Measurements from ENCODE around the gene SLC35A2.
A peak's percentile ranks its signal among the peaks of the same experiment; 100 is the strongest.

Gene SLC35A2

DNA sequence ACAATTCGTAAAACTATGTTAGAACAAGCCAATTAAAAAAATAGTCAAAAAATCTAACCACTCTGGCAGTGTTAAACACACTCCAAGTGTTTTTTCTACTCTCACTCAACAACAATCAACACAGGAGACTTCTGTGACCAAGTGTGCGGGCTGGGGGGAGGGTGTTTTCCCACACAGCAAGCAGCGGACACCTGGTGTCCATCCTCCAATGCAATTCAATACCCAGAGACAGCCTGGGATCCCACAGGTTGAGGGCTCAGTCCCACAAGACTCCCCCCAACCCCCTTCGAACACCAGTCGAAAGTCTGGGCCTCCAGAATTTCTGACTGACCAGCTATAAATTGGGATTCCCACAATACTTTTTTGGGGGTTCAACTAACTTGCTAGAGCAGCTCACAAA lies 15.7 kb upstream of the SLC35A2 start:
- DNase-seq: no peak

- peak in 1 of 5 experiments; percentile 50 for DNase-seq
Measured at GRCh38 chrX:48924270-48924669, 12.8 kb upstream of the SLC35A2 start.

GRCh38 chrX:48923771-48924170 lies 12.3 kb upstream of the SLC35A2 start:
- no peak for DNase-seq

GRCh38 chrX:48920718-48921104 lies 9.3 kb upstream of the SLC35A2 start:
- no peak for DNase-seq

- DNase-seq: peak in 2 of 5 experiments; percentile 47 to 88
Measured at GRCh38 chrX:48919947-48920717, 8.7 kb upstream of the SLC35A2 start.

DNA sequence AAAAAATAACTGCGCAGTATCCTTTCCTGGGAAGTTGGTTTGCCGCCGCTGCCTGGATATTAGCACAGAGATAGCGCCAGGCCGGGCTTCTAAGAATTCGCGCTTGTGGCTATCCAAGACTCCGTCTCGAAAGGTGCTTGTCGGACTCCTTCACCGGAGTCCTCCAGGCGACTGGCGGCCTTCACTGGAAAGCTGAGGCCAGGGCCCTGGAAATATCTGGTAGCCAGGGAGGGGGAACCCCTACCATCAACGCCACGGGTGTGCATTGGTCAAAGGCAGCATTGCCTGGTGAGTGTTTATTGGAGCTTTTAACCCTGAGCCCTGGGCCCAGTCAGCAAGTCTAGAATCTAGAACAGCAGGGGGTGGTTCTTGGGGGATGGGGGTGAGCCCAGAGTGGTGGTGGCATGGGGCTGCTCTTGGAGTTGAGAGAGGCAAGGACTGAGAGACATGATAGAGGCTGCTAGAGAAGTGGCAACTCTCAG lies 8.0 kb upstream of the SLC35A2 start:
- peak in 2 of 5 experiments; percentile 26 to 68 for DNase-seq

DNA sequence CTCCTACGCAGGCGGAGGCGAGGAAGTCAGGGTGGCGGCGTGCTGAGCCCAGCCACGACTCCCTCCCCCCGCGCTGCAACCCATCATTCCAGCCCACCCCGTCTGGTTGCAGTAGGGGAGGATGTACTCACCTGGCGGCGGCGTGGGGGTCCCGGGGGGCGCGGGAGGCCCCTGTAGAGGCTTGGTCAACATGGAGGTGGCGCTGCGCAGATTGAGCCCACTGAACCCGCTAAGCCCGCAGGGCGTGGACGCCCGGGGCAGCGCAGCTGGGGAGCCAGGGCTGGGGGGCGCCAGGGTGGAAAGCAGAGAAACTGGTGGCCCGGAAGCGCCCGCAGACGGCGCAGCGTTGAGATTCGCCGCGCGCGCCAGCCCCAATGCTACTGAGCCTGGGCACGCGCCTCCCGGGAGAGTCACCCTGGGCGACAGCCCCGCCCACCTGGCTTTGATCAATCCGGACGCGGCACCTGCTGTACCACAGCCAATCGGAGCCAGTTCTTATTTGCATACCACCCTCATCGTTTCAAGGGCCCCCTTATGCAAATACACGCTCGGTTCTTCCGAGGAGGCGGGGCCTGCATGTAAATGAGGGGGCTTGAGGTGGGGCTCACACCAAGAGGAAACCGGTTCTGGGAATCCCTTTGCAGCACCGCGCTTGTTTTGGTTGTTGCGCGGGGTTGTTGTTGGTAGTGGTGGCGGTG lies 7.3 kb upstream of the SLC35A2 start, which contains the start of gene PIM2:
TSS of gene PIM2 (minus strand) at position 382 of the 698 bp plus-strand sequence. CDS start at position 192, 190 bp downstream.
- peak; percentile 71 to 98 (median 88) for DNase-seq

GRCh38 chrX:48918301-48918642 lies 6.8 kb upstream of the SLC35A2 start:
- DNase-seq: peak in 1 of 5 experiments; percentile 30

DNA sequence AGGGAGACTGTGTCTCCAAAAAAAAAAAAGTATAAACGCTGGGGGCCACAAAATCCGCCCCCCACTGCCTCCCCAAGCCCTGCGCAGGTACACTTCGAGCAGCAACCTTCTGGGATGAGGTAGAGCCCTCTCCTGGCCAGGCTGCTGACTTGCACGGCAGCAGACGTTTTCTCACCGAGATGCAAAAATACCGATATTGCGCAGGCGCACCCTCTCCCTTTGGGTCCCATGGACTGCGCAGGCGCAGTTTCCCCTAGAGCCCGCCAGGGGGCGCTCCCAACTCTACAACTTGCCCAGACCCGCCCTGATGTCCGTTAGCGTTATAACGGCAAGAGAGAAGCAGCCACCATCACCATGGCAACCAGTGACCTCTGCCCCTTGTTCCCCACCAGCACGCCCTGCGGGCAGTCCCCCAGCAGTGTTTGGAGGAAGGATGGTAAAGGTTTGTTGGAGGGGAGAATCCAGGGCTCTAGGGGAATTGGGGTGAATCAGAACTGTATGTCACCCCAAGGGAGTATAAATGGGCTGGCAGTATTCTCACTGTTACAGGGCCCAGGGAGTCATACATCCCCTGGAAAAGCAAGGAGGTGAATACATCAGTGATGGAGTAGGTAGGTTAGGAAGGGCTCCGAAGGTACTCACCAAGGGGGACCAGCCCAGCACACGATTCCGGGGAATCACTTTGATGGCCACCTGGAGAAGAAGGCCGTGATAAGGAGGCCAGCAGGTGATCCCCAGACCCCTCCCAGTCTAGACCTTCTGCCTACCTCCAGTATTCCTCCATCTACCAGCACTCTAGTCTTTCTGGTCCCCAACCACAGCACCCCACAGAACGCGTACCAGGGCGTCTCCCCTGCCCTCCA lies 5.9 kb upstream of the SLC35A2 start:
- DNase-seq: peak; percentile 52 to 91 (median 81)

- no peak for DNase-seq
Measured at GRCh38 chrX:48914593-48915493, 3.4 kb upstream of the SLC35A2 start.

GRCh38 chrX:48913605-48914366 lies 2.3 kb upstream of the SLC35A2 start:
- DNase-seq: no peak

DNA sequence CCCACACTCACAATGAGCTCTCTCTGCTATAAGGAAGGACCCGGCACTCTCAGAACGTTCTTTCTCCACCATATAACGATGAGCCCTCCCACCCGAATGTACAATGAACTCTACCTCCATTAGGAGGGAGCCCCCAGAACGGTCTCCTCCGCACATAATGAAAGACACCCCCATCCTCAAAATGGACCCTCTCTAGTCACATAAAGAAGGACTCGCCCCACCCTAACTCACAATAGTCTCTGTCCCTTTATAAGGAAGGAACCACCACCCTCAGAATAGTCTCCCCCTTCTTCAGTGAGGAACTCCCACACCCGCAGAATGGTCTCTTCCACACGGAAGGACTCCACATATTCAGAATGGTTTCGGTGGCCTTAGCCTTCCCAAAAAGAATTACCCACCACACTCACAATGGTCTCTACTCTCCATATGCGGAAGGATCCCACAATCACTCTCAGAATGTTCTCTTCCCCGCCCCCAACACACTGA lies 477 bp downstream of the SLC35A2 start:
- DNase-seq: no peak

DNA sequence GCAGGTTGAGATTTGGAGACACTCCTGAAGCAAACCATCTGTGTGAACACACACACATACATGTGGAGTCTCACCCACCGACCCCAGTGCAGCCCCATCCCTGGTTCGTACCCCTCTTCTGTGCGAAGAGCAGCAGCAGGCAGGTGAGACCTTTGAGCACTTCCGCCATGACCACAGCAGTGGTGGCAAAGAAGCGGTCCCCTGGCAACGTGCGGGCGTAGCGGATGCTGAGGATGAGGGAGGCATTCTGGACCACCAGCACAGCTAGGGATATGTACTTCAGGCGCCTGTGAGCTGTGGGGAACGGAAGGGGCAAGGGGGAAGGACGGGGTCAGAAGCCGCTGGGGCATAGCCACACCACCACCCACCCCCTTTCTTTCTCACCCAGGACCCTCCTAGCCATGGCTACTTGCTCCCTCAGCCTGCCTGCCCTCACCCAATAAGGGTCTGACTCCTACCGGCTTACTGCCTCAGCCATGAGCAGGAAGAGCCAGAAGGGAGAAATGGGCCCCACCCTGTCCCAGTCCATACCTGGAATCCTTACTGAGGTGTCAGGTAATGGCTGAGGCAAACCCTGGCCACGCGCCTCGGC lies 1.6 kb downstream of the SLC35A2 start:
- DNase-seq: no peak

DNA sequence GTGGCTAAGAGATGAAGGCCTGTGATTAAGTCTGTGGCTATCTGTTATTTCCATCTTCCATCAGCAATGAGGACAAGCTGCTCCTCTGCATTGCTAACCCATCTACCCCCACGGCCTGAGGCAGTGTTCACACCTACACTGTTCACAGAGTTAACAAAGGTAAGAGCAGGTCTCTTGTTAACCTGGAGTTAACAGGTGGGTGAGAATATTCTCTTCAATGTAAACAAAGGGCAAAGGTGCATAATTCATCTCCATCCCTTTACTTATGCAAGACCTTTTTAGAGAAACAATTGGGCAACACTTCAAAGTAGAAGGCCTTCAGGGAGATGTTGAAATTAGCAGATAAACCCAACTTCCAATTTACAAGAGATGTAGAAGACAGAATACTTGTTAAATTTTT lies 2.8 kb downstream of the SLC35A2 start:
- no peak for DNase-seq

GRCh38 chrX:48905090-48905790 lies 6.2 kb downstream of the SLC35A2 start:
- DNase-seq: no peak

GRCh38 chrX:48904626-48905025 lies 6.8 kb downstream of the SLC35A2 start:
- no peak for DNase-seq

DNA sequence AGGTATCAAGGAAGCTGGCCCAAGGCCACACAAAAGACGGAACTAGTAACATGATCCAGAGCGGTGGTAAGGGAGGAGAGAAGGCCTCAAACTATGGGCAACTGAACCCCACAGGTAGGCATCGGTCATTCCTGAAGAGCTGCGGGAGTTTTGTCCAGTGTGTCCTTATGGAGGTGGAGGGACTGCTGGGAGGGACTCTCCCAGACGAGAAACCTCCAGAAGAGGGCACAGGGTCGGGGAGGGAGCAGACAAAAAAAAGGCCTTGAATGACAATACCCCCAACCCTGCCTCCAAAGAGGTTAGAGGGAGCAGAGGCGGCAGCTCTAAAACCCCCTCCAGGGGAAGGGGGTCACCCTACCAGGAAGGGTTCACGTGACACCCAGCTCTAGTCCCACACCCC lies 7.3 kb downstream of the SLC35A2 start:
- DNase-seq: no peak

DNA sequence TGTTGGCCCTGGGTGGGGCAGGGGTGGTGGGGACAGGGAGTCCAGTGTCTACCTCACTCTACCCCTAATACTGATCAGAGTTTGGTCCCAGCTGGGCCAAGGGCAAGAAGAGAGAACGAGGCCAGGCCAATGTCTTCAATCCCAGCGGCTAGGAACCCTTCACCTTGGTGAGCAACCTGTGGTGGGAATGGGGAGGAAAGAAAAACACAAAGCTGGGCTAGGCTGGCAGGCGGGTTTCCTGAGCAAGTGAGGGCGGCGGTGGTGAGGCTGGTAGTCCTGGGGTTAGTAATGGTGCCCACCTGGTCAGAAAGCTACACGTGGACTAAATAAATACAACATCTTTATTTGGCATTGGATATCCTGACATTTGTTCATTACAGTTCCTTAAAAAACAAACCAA lies 8.2 kb downstream of the SLC35A2 start:
- no peak for DNase-seq

GRCh38 chrX:48902776-48903175 lies 8.7 kb downstream of the SLC35A2 start:
- no peak for DNase-seq

GRCh38 chrX:48902135-48902534 lies 9.3 kb downstream of the SLC35A2 start:
- DNase-seq: no peak

Data from T-helper 2 cell (primary cell).